ENCODE results near the gene FIBCD1. TPM values are rescaled to one million over a fixed set of nuclear protein-coding genes. Genes with fewer than 3 reads are reported as not detected.

The FIBCD1 gene
- total RNA-seq, 1 experiment from 2014 or later: 5.3 TPM

DNA sequence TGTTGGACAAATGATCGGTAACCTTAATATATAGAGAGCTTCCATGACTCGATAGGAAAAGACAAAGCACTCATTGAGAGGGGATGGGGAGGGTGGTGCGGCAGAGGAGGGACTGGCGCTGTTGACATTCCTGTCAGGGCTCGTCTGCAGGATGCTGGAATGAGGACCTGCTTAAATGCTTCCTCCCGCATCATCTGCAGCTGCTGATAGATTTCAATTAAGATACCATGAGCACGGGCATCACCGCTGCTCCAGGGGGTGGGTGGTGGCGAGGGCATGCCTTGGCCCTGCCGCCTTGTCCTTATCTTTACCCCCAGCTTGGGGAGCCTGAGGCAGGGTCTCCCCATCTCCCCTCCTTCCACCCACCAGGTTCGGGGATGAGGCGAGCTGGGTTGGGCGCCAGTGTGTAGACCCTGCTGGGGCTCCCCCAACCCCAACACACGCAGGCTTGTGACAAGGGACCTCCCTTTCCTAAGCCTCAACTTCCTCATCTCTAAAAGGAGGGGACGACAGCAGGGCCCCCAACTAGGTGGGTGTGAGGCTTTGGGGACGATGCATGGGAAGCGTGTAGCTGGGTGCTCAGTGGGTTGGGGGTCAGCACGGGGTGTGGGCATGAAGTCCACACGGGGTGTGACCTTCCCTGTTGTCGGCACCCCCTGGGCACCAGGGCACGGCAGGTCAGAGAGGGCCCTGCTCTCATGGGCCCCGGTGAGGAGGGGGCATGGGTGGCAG, 30.7 kb downstream of the FIBCD1 start:
- no peak for DNase-seq (ENCODE audit: low spot score)

DNA sequence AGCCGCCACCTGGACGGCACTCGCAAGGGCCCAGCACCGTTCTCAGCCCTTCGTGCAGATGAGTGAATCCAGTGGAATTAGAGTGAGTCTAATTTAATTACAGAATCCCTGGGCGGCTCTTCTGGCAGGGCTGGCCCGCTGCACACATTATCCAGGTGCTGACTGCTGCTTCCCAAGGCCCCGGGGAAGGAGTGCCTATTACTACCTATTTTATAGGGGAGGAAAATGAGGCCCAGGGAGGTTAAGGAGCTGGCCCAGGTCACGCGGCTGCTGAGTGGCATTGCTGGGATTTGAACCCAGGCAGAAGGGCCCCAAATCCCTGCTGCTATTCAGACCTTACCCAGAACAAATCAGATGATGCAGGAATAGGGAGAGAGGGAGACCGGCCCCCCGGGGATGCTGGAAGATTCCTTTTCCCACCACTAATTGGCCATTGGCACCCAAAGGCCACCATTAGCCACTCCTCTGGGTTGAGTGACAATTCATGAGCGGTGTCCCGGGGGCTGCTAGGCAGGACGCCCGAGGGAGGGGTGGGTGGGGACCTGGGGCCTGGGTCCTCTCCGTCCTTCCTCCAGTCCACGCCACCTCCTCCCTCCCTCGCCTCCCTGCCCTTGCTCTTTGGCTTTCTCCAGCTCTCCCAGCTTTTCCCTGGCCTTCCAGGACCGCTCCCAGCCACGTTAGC, 32.2 kb downstream of the FIBCD1 start:
- DNase-seq (ENCODE audit: low spot score): no peak

DNA sequence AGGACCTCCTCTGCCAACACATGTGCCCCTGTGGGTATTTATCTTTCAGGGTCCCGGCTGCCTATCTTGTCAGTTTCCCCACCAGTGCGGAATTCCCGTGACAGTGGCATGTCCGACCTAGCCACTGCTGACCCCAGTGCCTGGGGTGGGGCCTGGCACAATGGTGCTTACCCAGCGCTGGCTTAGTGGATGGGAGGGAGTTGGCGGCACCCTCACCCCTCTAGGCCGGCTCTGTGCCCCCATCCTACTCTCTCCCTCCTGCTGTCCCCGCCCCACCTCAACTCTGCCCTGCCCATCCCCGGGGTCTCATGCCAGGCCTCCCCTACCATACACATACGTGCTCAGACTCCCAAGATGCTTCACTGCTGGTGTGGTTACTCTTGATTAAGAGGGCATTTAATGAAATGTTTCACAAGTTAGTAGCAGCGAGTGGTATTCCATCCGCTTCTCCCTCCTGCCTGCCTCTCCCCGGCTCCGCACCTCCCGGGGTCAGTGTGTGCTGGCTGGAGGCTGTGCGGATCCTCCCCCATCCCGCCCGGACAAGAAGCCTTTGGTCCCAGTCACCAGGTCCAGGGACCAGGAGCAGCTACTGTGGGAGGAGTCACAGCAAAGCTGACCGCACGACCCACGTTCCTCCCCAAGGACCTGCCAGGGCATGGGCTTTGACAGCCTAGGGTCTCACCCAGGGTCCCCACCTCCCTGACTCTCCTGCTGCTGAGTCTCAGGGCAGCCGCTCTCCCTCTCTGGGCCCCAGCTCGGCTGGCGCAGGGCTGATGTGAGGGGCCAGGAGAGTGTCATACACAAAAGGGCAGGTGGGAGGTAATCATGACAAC, 32.9 kb downstream of the FIBCD1 start:
- DNase-seq (ENCODE audit: low spot score): no peak

DNA sequence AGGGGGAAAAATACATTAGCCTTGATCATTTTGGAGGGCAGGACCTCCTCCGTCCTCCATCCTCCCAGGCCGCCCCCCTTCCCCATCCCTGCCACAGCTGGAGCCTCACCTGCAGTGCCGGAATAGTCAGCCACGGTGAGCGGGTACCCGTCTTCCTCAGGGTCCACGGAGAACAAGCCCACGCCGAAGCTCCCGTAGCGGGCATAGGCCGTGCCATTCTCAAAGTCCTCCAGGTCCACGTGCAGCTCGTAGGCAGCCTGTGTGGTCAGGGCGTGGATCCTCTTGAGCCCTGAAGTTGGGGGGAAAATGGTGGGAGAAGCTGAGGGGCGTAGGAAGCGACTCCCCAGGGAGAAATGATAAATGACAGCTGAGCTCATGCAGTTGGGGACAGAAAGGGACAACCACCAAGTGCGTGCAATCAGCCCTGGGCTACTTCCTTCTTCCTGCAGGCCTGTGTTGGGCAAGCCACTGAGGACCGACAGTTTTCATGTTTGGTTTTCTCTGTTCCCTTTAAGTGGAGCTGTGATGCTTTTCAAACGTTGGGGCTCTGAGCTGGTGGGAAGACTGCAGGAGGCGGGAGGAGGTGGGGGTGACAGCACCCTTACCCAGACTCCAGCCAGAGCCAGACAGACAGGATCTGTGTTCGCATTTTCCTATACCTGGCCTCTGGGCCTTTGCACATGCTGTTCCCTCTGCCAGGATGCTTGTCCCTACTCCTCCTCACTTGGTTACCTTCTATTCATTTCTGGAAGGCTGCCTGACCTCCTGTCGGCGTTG, 33.7 kb downstream of the FIBCD1 start:
- no peak for DNase-seq (ENCODE audit: low spot score)

DNA sequence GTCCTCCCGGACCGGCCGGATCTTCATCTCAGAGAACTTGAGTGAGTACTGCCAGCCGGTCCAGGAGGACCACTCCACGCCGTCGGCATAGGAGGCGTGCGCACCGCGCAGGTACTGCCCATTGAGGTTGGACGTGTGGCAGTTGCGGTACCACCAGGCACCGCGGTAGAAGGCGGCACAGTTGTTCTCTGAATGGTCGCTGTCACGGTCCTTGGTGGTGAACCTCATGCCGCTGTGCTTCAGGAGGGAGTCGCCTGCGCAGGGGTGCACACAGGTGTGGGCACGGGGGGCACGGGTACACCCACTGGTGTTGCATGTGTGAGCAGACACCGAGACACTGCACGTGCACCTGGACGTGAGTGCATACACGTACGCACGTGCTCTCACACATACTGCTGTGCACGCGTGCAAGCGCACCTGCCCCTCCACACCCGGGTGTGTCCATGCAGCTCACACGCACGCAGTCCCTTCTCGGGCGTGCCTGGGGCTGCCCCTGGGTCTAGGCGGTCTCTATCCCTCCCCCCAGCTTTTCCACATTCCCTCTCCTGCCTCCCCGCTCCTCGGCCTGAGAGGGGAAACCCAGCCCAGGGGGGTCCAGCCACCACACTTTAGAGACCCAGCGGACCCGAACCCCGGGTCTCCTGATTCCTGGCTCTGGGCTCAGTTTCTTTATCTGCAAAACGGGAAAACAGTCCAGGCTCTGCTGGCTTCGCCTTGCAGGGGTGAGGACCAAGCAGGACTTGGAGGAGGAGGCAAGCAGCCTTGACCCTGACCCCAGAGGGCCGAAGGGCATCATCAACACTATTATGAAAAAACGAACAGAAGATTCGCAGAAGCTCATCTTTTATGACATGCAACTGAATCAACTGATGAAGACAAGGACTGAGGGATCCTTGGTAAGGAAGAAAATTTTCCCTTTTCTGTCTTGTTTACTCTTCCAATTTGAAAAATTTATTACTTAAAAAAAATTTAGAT, 34.7 kb downstream of the FIBCD1 start:
- no peak for DNase-seq (ENCODE audit: low spot score)

DNA sequence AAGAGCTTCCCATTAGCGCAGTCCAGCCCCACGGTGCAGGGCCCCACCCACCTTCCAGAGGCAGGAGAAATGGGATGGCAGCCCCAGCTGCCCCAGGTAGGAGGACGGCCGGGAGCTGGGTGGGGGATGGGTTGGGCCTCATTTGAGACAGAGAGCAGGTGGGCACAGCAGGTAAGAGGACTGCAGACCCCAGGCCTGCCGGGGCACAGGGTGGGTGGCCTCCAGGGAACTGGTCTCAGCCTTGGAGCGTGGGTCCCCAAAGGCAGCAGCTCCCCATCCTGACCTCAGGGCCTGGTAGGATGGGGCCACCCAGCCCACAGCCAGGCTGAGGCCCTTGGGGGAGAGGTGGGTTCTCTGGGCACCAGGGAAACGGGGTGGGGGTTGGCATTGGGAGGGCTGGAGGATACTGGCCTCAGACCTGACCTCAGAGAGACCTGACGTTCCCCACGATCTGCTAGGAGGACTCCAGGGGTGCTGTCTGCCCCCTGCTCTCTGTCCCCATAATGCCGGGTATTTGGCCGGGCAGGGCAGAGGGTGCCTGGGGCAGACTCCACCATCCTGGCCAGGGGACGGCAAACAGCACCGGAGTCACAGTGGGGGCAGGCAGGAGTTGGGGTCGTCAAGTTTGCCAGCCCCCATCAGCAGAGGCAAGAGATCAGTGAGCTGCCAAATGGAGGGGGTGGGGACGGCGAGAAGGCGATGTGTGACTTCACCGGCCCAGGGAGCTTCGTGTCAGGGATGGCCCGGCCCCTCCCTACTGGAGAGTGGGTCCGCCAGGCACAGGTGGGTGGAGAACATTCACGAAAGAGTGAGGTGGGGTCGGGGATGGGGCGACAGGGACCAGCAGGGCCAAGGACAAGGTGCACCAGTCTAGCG, 35.6 kb downstream of the FIBCD1 start:
- no peak for DNase-seq (ENCODE audit: low spot score)

DNA sequence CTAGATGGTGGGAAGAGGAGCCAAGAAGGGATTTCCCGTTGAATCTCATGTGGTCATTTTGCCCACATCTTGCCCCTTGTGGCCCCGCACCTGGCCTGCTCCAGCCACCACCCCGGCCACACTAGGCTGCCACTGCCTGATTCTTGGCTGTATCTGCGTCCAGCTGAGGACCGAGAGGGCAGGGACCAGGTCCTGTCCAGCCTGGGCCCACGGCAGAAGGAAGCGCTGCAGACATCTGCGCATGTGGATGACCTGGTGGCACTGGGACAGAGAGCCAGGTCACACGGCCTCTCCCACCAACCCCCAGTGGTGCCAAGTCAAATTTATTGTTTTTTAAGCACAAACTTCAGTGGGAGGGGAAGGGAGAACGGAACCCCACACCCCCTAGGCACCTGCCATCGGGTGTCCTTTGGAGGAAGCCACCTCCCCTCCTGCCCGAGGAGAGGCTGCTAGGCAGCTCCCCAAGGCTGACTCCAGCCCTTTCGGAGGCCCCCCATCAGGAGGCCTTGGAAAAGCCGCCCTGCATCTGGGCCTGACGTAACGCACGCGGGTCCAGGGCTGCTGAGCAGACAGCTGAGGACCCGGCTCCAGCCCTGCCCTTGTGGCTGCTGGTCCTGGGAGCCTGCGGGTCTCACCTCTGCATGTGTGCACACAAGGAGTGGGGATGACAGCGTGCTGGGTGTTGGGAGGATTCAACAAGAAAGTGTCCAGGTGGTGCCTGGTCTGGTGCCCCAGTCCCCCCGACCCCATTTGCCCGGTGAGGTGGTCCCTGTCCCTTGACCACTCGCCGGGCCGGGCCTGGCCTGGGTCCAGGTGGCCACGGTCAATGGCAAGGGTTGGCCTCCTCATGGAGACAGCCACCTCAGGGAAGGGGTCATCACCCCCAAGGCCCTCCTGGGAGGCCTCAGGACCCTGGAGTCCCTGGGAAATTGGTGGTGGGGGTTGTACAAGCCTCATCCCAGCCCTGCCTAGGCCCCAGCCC, 36.6 kb downstream of the FIBCD1 start:
- DNase-seq (ENCODE audit: low spot score): no peak

DNA sequence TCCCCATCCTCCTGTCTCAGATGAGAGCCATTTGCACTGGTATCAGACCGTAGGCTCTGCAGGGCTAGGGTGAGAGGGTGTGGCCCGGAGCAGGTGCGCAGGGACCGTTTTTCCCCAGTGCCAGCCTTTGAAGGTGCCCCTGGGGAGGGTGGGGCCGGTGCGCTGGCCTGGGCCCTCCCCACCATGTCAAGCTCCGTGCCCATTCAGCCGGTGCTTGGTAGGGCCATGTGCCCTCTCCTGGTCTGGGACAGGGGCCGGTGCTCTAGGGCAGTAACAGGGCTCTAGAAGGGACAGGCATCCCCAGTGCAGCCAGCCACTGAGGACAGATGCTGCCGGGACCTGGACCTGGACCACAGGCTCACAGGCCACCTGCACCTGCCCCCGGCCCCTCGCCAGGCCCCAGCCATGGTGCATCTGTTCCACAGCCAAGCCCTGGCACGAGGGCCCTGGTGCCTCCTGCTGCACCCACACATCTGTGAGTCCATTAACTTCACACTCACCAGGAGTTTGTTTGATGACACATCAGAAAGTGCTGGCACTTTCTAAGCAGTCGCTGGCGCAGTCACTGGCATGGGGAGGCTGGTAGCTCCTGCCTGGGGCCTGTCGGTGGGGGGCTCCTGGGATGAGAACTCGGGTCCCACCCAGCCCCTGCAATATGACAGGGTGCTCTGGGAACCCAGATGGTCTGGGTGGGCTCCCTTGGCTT, 37.4 kb downstream of the FIBCD1 start:
- DNase-seq (ENCODE audit: low spot score): no peak

DNA sequence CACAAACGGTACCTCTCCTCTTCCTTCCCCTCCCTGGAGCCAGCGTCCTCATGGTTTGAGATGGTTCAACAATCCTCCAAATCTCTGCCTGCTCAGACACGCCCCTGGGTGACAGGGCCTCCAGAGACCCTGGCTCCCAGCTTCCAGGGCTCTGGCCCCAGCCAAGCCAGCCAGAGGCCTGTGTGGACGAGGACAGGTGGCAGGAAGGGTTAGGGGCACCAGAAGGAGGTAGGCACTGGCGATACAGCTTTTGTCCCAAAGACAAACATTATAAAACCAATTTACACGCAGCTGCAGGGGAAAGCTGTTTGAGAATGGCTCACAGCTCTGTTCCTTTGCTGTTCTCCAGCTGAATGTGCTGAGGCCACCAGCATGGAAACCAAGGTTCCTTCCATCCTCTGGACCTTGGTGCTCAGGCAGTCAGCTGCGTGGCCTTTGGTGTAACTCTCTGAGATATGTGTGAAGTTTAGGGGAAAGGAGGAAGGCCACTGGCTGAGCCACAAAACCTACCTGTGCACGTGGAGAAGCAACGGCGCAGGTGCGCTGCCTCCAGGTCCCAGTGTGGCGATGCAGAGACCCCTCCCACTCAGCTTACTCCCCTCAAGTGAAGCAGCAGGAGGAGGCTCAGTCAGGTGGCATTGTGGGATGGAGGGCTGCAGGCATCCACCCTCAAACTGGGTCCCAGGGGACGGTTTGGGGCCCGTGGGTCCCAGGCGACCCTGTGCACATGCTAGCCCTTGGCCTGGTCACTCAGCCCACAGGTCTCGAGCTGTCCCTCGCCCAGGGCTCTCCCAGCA, 38.1 kb downstream of the FIBCD1 start:
- no peak for DNase-seq (ENCODE audit: low spot score)

DNA sequence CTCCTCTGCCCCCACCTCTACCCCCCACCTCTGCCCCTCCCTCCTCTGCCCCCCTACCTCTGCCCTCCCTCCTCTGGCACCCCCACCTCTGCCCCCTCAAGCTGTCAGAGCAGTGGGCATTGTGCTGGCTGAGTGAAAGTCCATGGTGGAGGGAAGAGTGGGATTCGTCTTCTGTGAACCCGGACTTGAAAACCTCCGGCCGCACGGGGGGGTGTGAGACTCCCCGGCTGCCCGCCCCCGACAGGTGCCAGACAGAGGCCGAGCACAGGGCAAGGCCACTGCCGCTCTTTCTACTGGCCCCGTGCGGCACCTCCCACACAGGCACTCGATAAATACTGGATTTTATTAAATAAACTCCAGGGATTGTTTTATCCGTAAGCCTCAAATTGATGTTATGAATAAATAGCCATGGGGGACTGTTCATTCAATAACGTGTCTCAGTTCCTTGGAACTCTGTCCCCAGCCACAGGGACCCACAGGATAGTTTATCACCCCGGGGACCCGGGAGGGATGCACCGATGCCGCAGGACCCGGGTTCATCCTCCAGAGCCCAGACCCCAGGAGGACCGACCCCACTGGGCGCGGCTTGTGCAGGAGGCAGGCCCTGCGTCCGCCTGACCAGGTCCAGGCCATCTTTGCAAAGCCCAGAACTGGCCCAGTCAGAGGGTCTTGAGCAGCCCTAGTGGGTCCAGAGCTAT, 39.8 kb downstream of the FIBCD1 start:
- DNase-seq (ENCODE audit: low spot score): no peak

DNA sequence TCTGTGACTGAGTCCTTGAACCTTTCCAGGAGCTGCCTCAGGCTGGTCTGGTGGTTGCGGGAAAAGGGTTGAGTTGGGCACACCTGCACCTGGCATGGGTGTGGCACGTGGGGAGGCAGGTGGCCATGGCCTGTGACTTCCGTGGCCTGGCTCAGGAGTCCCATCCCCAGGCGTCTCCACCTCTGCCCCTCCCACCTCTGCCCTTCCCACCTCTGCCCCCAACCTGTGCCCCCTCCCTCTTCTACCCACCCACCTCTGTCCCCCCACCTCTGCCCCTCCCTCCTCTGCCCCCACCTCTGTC, 40.5 kb downstream of the FIBCD1 start:
- no peak for DNase-seq (ENCODE audit: low spot score)

DNA sequence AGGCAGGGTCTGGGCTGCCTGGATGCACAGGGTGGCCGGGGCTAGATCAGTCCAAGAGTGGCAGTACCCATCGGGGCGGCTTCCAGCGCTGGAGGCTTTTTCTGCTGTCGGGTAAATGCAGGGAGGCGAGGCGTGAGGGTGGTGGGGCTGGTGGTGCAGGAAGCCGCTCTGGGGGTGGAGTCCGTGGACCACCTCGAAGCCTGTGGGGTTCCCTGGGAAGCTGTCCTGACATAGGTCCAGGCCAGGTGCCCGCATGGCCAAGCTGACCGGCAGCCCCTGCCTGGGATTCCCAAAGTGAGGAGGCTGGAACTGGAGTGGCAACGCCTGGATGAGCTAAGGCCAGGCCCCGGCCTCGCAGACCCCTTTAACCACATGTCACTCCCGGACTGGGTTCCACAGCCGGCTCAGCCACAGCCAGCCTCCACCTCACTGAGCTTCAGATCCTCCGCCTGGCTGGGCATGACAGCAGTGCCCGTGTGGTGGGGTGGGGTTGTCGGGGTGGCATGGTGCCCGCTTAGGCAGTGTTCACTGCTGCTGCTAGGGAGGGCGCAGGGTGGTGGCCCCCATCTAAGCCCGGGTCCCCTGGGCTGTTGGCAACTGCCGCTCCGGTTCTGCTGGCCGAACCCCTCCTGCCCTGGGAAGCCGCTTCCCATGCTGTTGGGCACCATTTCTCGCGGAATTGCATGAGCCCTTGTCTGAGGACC, 41.0 kb downstream of the FIBCD1 start:
- DNase-seq (ENCODE audit: low spot score): no peak

DNA sequence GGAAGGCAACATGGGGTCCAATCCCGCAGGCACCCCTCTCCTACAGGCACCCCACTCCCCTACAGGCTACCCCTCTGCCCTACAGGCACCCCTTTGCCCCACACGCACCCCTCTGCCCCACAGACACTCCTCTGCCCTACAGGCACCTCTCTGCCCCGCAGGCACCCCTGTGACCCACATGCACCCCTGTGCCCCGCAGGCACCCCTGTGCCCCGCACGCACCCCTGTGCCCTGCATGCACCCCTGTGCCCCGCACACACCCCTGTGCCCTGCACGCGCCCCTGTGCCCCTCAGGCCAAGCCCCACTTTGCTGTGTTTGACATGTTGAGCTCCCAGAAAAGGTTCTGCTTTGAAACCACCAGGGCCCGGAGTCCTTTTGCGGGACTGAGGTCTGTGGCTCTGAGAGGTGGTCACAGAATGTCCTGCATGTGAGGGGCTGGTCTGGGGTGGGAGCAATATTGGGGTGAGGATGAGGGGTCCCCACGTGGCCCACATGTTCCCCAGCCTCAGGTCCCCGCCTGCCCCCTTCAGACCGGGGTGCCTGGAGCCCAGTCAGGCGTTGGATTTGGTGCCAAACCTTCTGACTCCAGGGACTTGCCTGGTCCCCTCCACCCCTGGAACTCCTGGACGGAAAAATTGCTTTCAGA, 41.8 kb downstream of the FIBCD1 start:
- no peak for DNase-seq (ENCODE audit: low spot score)

DNA sequence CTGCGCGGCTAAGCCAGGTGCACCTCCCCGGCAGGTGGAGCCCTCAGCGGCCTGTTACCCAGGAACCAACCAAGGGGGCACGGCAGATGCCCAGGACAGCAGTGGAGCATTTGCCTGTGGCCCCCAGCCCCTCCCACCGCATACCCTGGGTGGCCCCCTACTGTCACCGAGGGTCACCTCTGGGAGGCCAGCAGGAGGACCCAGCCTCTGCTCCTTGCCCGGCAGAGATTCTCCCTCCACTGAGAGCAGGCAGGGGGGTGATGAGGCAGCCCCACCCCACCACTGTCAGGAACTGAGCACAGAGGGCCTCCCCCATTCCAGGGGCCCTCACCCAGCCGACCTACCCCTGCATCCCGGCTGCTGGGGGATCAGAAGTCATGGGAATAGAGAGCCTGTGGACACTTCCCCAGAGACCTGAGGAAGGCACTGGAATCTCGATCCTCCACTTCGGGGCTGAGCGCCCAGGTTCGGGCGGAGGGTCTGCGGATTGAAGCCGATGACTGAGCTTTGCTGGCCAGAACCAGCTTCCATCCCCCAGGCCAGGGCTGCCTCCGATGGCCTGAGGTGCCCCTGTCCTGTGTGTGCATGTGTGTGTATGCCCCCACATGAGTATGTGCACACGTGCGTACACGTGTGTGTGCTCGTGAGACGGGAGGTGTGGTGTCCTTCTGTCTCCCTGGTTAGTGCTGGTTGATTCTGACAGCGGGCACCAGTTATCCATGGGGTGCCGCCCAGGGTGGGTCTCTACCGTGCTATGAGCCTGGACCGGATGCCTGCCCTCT, 42.6 kb downstream of the FIBCD1 start, which contains the start of gene QRFP:
Gene QRFP (minus strand): TSS at position 580 of the 782 bp plus-strand sequence. CDS start 2,974 bp downstream, outside the sequence.
- no peak for DNase-seq (ENCODE audit: low spot score)

Measured in H4 (cell line).